Adrenal gland (tissue), 12 donors: ENCODE results near the gene RAD51B. TPM values are rescaled to one million over a fixed set of nuclear protein-coding genes. Genes with fewer than 3 reads are reported as not detected.

ENCODE experiments used
- DNase-seq, 7 donors: peaks; one replicate each; pipeline ENCODE4 v3.0.0-alpha.2; 2019 to 2020
- H3K27ac ChIP-seq, 5 donors: fragments of 200-600 bp; sonication (generic) in 4 of 5; 1 replicate in 3 of 5; 2 replicates in 2 of 5; pipeline versions ENCODE4 v1.5.1 to v1.8.0; 2016 to 2020; ENCODE audit warnings: mild to moderate bottlenecking in 1 of 5
- H3K27me3 ChIP-seq: fragments of 200-600 bp; 2 replicates; pipeline ENCODE4 v1.8.0; 2021
- H3K36me3 ChIP-seq, 2 donors: fragments of 200-600 bp; replicated peaks in 1 of 2; 1 replicate in 1 of 2; 2 replicates in 1 of 2; pipeline versions ENCODE4 v1.5.1 to v1.8.0; 2018 to 2022
- H3K4me1 ChIP-seq, 2 donors: fragments of 200-600 bp; replicated peaks in 1 of 2; 1 replicate in 1 of 2; 2 replicates in 1 of 2; pipeline versions ENCODE4 v1.5.1 to v1.8.0; 2018 to 2021
- H3K4me3 ChIP-seq, 4 donors: fragments of 200-600 bp; sonication (generic) in 3 of 4; one replicate each; pipeline ENCODE4 v1.5.1; 2016 to 2018
- H3K9me3 ChIP-seq, 3 donors: fragments of 200-600 bp; sonication (generic) in 1 of 3; replicated peaks in 1 of 3; 1 replicate in 2 of 3; 2 replicates in 1 of 3; pipeline versions ENCODE4 v1.5.1 to v1.8.0; 2016 to 2021
- POLR2A ChIP-seq, 2 donors: fragments of 450-650 bp; IDR thresholded peaks; one replicate each; pipeline ENCODE4 v1.6.1; 2017; ENCODE audit warnings: antibody characterized with exemption in 2 of 2, mild to moderate bottlenecking in 2 of 2, moderate library complexity in 1 of 2
- WGBS, 4 donors: extraction: QIAGEN DNeasy Blood & Tissue Kit in 2 of 4; methylation state at CpG; one replicate each; pipeline versions ENCODE4 v1.1.5 to v1.1.7; 2013 to 2017; 5-methylcytosine and 5-hydroxymethylcytosine counted together
- intact Hi-C, 2 donors: fragments of 100-400 bp; cut with DNase I; formaldehyde crosslinking; loops; one replicate each; pipeline versions ENCODE4 v1.14.1 to v1.15.0; 2022 to 2023
- polyA plus RNA-seq, 3 donors: library from polyadenylated mRNA; stranded (reverse); fragments of 200-250 nt in 2 of 3; fragments of 350-450 nt in 1 of 3; fragmentation: Illumina TruSeq in 1 of 3; extraction: RNeasy Lipid Tissue Mini Kit (QIAGEN cat#74804) in 1 of 3; gene quantifications; one replicate each; pipeline ENCODE4 v1.2.3, GENCODE V29; 2013 to 2014
- total RNA-seq, 9 donors: library from RNA; depleted of rRNA in 4 of 9; stranded (reverse); fragments of >200 nt in 4 of 9; fragments of 120-200 nt in 1 of 9; fragmentation: NEBNext Ultra II Directional in 1 of 9; extraction: Animal tissue kit (Norgen Biotek cat#: 25700) in 1 of 9; gene quantifications; one replicate each; pipeline versions ENCODE4 v1.1.0 to v1.2.4, GENCODE V29; 2013 to 2023
- TF ChIP-seq, protein P1 (sequence below), 6 experiments: fragments of 450-650 bp in 4 of 6; fragments of 200-600 bp in 2 of 6; sonication (generic) in 1 of 6; IDR thresholded peaks; 1 replicate in 5 of 6; 2 replicates in 1 of 6; pipeline versions ENCODE4 v1.5.1 to v1.8.0; 2016 to 2021; ENCODE audit warnings: antibody characterized with exemption in 6 of 6, mild to moderate bottlenecking in 2 of 6, moderate library complexity in 1 of 6
- donor health status: healthy with polysubstance abuse.
- donor health status: Bipolar disorder and iron deficiency.
- donor health status: DM: yes; HTN: yes; CAD: no.
- donor health status: DM: no; HTN: no; CAD: no.
- donor health status: DM: no; HTN: no; CAD: no.
- donor health status: DM: yes; HTN: yes; CAD: no.

Gene RAD51B
- total and polyA plus RNA-seq, 12 donors, result 2.3 to 24.6 (median 12.4) TPM

GRCh38 chr14:68767248-68767645, 947.7 kb downstream of the RAD51B start:
- H3K27ac ChIP-seq, result no peak overlapping the region
- WGBS, 4 donors, result 92 to 98% (median 96%) methylated on average over 5 of the region's 5 CpGs
- intact Hi-C loops, result no loop called here

DNA sequence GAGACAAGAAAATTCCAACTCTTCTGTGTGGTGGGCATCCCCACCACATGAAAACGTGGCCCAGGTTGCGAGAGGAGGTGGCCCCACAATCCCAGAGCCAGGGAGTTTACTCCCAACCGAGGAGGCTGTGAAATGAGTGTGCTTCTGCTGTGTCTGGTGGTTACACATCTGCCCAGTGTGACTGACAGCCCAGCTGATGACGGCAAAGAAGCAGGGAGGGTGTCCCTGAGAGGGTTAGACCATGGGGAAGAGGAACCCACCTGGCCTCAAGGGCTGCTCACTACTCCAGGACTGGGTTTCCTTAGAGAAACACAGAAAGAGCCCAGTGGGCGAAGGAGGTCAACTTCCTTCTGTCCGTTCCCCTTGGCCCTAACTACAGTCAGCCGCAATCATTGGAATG, 948.7 kb downstream of the RAD51B start:
- 85 to 98% (median 91%) methylated on average over 5 to 7 of the region's 7 CpGs for WGBS, 4 donors
- DNase-seq, result no peak
- no peak overlapping the region for H3K4me3 ChIP-seq
- H3K4me1 ChIP-seq, result peaks cover 8 to 29% of the 10 kb centered on the region in 2 donors
- no peaks in the 10 kb centered on the region for H3K9me3 ChIP-seq
- intact Hi-C loops, result no loop called here
- no peaks in the 10 kb centered on the region for H3K27me3 ChIP-seq
- TF ChIP-seq, protein P1, sequence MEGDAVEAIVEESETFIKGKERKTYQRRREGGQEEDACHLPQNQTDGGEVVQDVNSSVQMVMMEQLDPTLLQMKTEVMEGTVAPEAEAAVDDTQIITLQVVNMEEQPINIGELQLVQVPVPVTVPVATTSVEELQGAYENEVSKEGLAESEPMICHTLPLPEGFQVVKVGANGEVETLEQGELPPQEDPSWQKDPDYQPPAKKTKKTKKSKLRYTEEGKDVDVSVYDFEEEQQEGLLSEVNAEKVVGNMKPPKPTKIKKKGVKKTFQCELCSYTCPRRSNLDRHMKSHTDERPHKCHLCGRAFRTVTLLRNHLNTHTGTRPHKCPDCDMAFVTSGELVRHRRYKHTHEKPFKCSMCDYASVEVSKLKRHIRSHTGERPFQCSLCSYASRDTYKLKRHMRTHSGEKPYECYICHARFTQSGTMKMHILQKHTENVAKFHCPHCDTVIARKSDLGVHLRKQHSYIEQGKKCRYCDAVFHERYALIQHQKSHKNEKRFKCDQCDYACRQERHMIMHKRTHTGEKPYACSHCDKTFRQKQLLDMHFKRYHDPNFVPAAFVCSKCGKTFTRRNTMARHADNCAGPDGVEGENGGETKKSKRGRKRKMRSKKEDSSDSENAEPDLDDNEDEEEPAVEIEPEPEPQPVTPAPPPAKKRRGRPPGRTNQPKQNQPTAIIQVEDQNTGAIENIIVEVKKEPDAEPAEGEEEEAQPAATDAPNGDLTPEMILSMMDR (IDR thresholded peaks at IDR 0.05), result no peak
- TF ChIP-seq POLR2A (IDR thresholded peaks at IDR 0.05), result no peak
- H3K27ac ChIP-seq, result no peak overlapping the region
- no peaks in the 10 kb centered on the region for H3K36me3 ChIP-seq

More at GRCh38 chr14:68767248-68767645, 947.7 kb downstream of the RAD51B start:
- Histone ChIP-seq H3K4me1 (peaks cover 19 to 34% of the 10 kb centered on the region in 2 donors), H3K4me3 (no peak overlapping the region), H3K36me3 (no peaks in the 10 kb centered on the region), H3K27me3 (no peaks in the 10 kb centered on the region), H3K9me3 (no peaks in the 10 kb centered on the region)
- DNase-seq, result no peak
- TF ChIP-seq, protein P1 (IDR thresholded peaks at IDR 0.05), result no peak
- no peak for TF ChIP-seq POLR2A (IDR thresholded peaks at IDR 0.05)

- DNase-seq, result no peak
- peaks cover 0 to 20% of the 10 kb centered on the region in 2 donors for H3K4me1 ChIP-seq
- 94 to 97% (median 96%) methylated on average over 8 to 9 of the region's 9 CpGs for WGBS, 4 donors
- no peak overlapping the region for H3K27ac ChIP-seq
- H3K4me3 ChIP-seq, result no peak overlapping the region
- intact Hi-C loops, result no loop called here
- H3K27me3 ChIP-seq, result no peaks in the 10 kb centered on the region
- TF ChIP-seq POLR2A (IDR thresholded peaks at IDR 0.05), result no peak
- TF ChIP-seq, protein P1 (IDR thresholded peaks at IDR 0.05), result no peak
- no peaks in the 10 kb centered on the region for H3K36me3 ChIP-seq
- H3K9me3 ChIP-seq, result no peaks in the 10 kb centered on the region
Observed at GRCh38 chr14:68770051-68770450, 950.5 kb downstream of the RAD51B start.

DNA sequence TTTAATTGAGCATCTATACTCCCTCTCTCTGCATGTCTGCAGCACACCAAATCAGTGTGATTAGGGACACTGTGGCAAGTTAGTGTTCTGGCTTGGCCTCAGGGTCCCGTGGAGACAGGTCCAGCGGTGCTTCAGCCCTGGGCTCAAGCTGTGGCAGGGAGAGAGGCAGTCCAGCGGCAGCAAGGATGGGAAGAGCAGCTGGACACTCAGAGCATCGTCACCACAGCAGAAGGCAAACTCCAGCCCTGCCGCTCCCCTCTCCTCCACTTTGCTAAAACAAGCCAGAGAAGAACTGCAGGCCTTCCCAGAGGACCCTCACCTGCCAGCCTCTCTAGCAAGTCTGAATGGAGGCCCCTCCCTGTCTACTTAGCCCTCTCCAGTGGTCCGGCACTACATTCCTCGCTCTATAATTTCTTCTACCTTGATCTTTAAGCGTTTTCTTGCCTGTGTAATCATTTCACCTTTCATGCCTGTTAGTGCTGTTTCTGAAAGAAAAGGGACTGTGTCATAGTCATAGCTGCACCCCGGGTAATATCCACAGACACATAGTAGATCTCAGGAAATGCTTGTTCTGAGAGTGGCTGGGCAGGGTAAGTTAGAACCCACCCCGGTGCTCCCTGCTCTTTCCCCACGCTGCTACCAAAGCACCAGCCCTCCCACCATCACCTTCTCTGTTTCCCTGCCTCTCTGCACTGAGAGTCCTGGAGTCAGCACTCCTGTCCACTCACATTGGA, 951.1 kb downstream of the RAD51B start:
- 88 to 93% (median 90%) methylated on average over 10 to 11 of the region's 11 CpGs for WGBS, 4 donors
- intact Hi-C loops, result no loop called here

More for the DNA sequence above, 951.1 kb downstream of the RAD51B start:
- Histone ChIP-seq H3K4me1 (peaks cover 0 to 20% of the 10 kb centered on the region in 2 donors), H3K36me3 (no peaks in the 10 kb centered on the region), H3K9me3 (no peaks in the 10 kb centered on the region), H3K27me3 (no peaks in the 10 kb centered on the region), H3K27ac (peak overlapping the region in 2 of 5 donors; percentile 38 to 56), H3K4me3 (no peak overlapping the region)
- TF ChIP-seq, protein P1 (IDR thresholded peaks at IDR 0.05), result no peak
- no peak for TF ChIP-seq POLR2A (IDR thresholded peaks at IDR 0.05)
- DNase-seq, result no peak
